HEK293 (cell line): ENCODE measurements around the gene S100A13.

ENCODE experiments used
- CTCF ChIA-PET: fragments of 350-600 bp; formaldehyde crosslinking; extraction: SDS; loops from one replicate; lab custom pipeline; 2021; ENCODE audit warnings: antibody characterized with exemption; lab: Yijun Ruan, JAX
- POLR2A ChIA-PET: fragments of 300-600 bp; formaldehyde crosslinking; extraction: SDS; loops from one replicate; lab custom pipeline; 2020; ENCODE audit warnings: antibody characterized with exemption, inconsistent platforms; lab: Yijun Ruan, JAX
- H3K27ac ChIP-seq: fragments of 200-500 bp; sonication (Bioruptor generic); 2 replicates; pipeline ENCODE4 v1.5.1; 2014; ENCODE audit warnings: low read depth, low read length, control low read depth, inconsistent platforms; ENCODE audit errors: extremely low read depth
- H3K36me3 ChIP-seq, 2 experiments: fragments of 200-500 bp in 1 of 2; sonication (Bioruptor generic) in 1 of 2; 1 replicate in 1 of 2; 2 replicates in 1 of 2; pipeline ENCODE4 v1.5.1; 2014 to 2017; ENCODE audit warnings: inconsistent platforms in 2 of 2, low read length in 2 of 2; ENCODE audit not compliant: control insufficient read depth in 2 of 2, insufficient read depth in 1 of 2
- H3K4me1 ChIP-seq: fragments of 200-500 bp; sonication (Bioruptor generic); 2 replicates; pipeline ENCODE4 v1.5.1; 2014; ENCODE audit warnings: mild to moderate bottlenecking, low read length, inconsistent platforms; ENCODE audit not compliant: control insufficient read depth, insufficient read depth
- H3K4me3 ChIP-seq: 2 replicates; pipeline ENCODE4 v1.5.1; 2011; ENCODE audit warnings: low read depth, mild to moderate bottlenecking, control low read depth, low read length, moderate library complexity
- H3K9me3 ChIP-seq: fragments of 200-500 bp; sonication (Bioruptor generic); 2 replicates; pipeline ENCODE4 v1.5.1; 2014; ENCODE audit warnings: low read depth, low read length, inconsistent platforms; ENCODE audit not compliant: control insufficient read depth, insufficient read depth
- IKZF3 ChIP-seq: fragments of 450-650 bp; IDR thresholded peaks from 2 replicates; pipeline ENCODE4 v1.5.0; 2018; ENCODE audit warnings: missing biosample characterization, mild to moderate bottlenecking, missing genetic modification characterization, moderate library complexity
- MEIS1 ChIP-seq: sonication (generic); formaldehyde crosslinking; IDR thresholded peaks from 2 replicates; pipeline ENCODE4 v1.8.1; 2022; ENCODE audit warnings: missing genetic modification reagents, mild to moderate bottlenecking, borderline replicate concordance
- MZF1 ChIP-seq: fragments of 450-650 bp; formaldehyde crosslinking; IDR thresholded peaks from 2 replicates; pipeline ENCODE4 v1.5.1; 2017; ENCODE audit warnings: missing biosample characterization, missing genetic modification characterization, borderline replicate concordance
- PRDM1 ChIP-seq: fragments of 450-650 bp; formaldehyde crosslinking; IDR thresholded peaks from 2 replicates; pipeline ENCODE4; 2016; ENCODE audit warnings: missing biosample characterization, missing genetic modification characterization
- SCRT1 ChIP-seq: fragments of 450-650 bp; formaldehyde crosslinking; IDR thresholded peaks from 2 replicates; pipeline ENCODE4 v1.5.1; 2016; ENCODE audit warnings: missing biosample characterization, missing genetic modification characterization, borderline replicate concordance
- SCRT2 ChIP-seq: fragments of 450-650 bp; formaldehyde crosslinking; IDR thresholded peaks from 2 replicates; pipeline ENCODE4 v1.5.1; 2016; ENCODE audit warnings: missing biosample characterization, missing genetic modification characterization
- ZBTB44 ChIP-seq: fragments of 450-650 bp; IDR thresholded peaks from 2 replicates; pipeline ENCODE4 v1.5.1; 2018; ENCODE audit warnings: missing biosample characterization, mild to moderate bottlenecking, missing genetic modification characterization
- ZBTB8A ChIP-seq: fragments of 450-650 bp; formaldehyde crosslinking; IDR thresholded peaks from 2 replicates; pipeline ENCODE4 v1.5.1; 2016; ENCODE audit warnings: missing biosample characterization, missing genetic modification characterization
- ZFP37 ChIP-seq: fragments of 450-650 bp; formaldehyde crosslinking; IDR thresholded peaks from 2 replicates; pipeline ENCODE4 v1.5.1; 2016; ENCODE audit warnings: missing biosample characterization, missing genetic modification characterization
- ZNF138 ChIP-seq: fragments of 450-650 bp; formaldehyde crosslinking; IDR thresholded peaks from 2 replicates; pipeline ENCODE4 v1.5.1; 2016; ENCODE audit warnings: missing biosample characterization, missing genetic modification characterization, borderline replicate concordance
- ZNF184 ChIP-seq: fragments of 450-650 bp; IDR thresholded peaks from 2 replicates; pipeline ENCODE4 v1.5.1; 2018; ENCODE audit warnings: missing biosample characterization, mild to moderate bottlenecking, missing genetic modification characterization
- ZNF2 ChIP-seq: fragments of 450-650 bp; formaldehyde crosslinking; IDR thresholded peaks from 2 replicates; pipeline ENCODE4 v1.5.1; 2016; ENCODE audit warnings: missing biosample characterization, missing genetic modification characterization
- ZNF366 ChIP-seq: fragments of 450-650 bp; formaldehyde crosslinking; conservative IDR thresholded peaks from 2 replicates; pipeline ENCODE4 v1.5.1; 2016; ENCODE audit warnings: missing biosample characterization, missing genetic modification characterization
- ZNF521 ChIP-seq: fragments of 450-650 bp; formaldehyde crosslinking; IDR thresholded peaks from 2 replicates; pipeline ENCODE4 v1.5.1; 2017; ENCODE audit warnings: missing biosample characterization, mild to moderate bottlenecking, missing genetic modification characterization
- ZNF529 ChIP-seq: fragments of 450-650 bp; formaldehyde crosslinking; IDR thresholded peaks from 2 replicates; pipeline ENCODE4 v1.5.1; 2017; ENCODE audit warnings: missing genetic modification characterization, missing biosample characterization; ENCODE audit not compliant: insufficient replicate concordance
- ZNF555 ChIP-seq: fragments of 450-650 bp; formaldehyde crosslinking; conservative IDR thresholded peaks from 2 replicates; pipeline ENCODE4 v1.5.1; 2017; ENCODE audit warnings: missing biosample characterization, mild to moderate bottlenecking, missing genetic modification characterization, inconsistent platforms
- ZNF660 ChIP-seq: fragments of 450-650 bp; IDR thresholded peaks from 2 replicates; pipeline ENCODE4 v1.5.1; 2018; ENCODE audit warnings: missing biosample characterization, mild to moderate bottlenecking, missing genetic modification characterization
- ZNF677 ChIP-seq: fragments of 450-650 bp; IDR thresholded peaks from 2 replicates; pipeline ENCODE4 v1.5.0; 2018; ENCODE audit warnings: missing biosample characterization, mild to moderate bottlenecking, missing genetic modification characterization, moderate library complexity
- ZNF830 ChIP-seq: fragments of 450-650 bp; IDR thresholded peaks from 2 replicates; pipeline ENCODE4 v1.5.0; 2018; ENCODE audit warnings: missing biosample characterization, missing genetic modification characterization, low read depth, mild to moderate bottlenecking, moderate library complexity
- ZXDB ChIP-seq: fragments of 450-650 bp; formaldehyde crosslinking; IDR thresholded peaks from 2 replicates; pipeline ENCODE4 v1.5.1; 2016; ENCODE audit warnings: missing biosample characterization, missing genetic modification characterization
- TF ChIP-seq, protein P1 (sequence below): fragments of 450-650 bp; formaldehyde crosslinking; IDR thresholded peaks from 2 replicates; pipeline ENCODE4 v1.5.1; 2017; ENCODE audit warnings: missing biosample characterization, missing genetic modification characterization
- TF ChIP-seq, protein P2 (sequence below): fragments of 450-650 bp; formaldehyde crosslinking; IDR thresholded peaks from 2 replicates; pipeline ENCODE4 v1.5.1; 2016; ENCODE audit warnings: missing biosample characterization, missing genetic modification characterization
- TF ChIP-seq, protein P3 (sequence below): fragments of 450-650 bp; formaldehyde crosslinking; IDR thresholded peaks from 2 replicates; pipeline ENCODE4 v1.5.0; 2017; ENCODE audit warnings: missing biosample characterization, missing genetic modification characterization, borderline replicate concordance
- TF ChIP-seq, protein P4 (sequence below): fragments of 450-650 bp; IDR thresholded peaks from 2 replicates; pipeline ENCODE4 v1.5.1; 2018; ENCODE audit warnings: missing biosample characterization, missing genetic modification characterization

S100A13 gene

DNA sequence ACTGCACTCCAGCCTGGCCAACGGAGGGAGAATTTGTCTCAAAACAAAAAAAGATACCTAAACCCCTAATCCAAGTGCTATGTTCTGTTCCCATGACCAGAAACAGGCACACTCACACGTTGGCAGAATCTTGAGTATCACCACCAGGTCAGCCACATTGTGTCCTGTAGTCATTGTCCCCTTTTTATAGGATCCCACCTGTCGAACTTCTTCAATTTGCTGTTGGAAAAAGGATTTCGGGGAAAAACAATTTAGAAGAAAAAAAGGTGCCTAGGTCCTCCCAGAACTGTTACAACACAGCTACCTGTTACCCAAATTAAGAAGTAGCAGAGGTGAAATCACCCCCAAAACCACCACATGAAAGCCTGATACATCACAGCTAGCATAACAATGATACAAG, 40.1 kb upstream of the S100A13 start:
- ChIA-PET POLR2A (interaction anchor here (0.5 to 1.6 kb wide), 4 partner anchors 15 to 60 kb away, joined by 3 to 11 read pairs (median 4); partner anchors contain the start of gene INTS3), CTCF (interaction anchor here (1.0 to 1.4 kb wide), 3 partner anchors 40 to 157 kb away, joined by 3 to 6 read pairs (median 3); partner anchors contain the start of genes S100A1 and S100A13)
- H3K4me1 ChIP-seq, result no peaks in the 10 kb centered on the region
- TF ChIP-seq SCRT2 (tag by site-specific recombination) (peak; percentile 80), ZNF555 (no peak), ZXDB (tag by site-specific recombination) (no peak), ZNF529 (tag by site-specific recombination) (no peak), SCRT1 (peak; percentile 74; the same call in 1 of the 2 replicates)
- H3K4me3 ChIP-seq, result no peak overlapping the region
- H3K9me3 ChIP-seq, result no peaks in the 10 kb centered on the region
- peaks cover 66 to 79% of the 10 kb centered on the region in 2 experiments for H3K36me3 ChIP-seq
- no peak overlapping the region for H3K27ac ChIP-seq

GRCh38 chr1:153663211-153663610, 35.9 kb upstream of the S100A13 start:
- peaks cover 69 to 88% of the 10 kb centered on the region in 2 experiments for H3K36me3 ChIP-seq
- CTCF ChIA-PET, result interaction anchor here (0.6 kb wide), 1 partner anchor 133 kb away, joined by 3 read pairs; no protein-coding TSS in a partner anchor

DNA sequence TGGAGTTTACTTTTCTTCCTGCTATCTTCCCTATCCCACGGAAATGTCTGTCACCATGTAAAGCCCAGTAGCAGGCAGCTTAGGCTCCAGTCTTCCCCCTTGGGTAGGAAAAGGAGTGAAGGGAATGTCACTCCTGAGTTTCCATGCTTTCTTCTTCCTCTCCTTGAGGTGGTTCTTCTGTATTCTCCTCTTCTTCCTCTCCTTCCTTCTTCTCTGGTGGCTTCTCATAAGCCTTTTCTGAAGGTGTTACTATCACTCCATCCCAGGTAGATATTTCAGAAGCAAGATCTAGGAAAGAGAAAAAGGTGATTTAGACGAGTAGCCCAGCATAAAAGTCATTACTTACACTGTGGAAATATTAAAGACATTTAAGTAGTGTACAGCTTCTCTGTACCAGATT, 35.0 kb upstream of the S100A13 start:
- POLR2A ChIA-PET, result interaction anchor here (0.7 kb wide), 1 partner anchor 148 kb away, joined by 3 read pairs; no protein-coding TSS in a partner anchor
- H3K27ac ChIP-seq, result no peak overlapping the region; the same call in 1 of the 2 replicates

More at GRCh38 chr1:153663211-153663610, 35.9 kb upstream of the S100A13 start:
- TF ChIP-seq ZNF2 (tag by site-specific recombination), result no peak
- TF ChIP-seq, protein P1, sequence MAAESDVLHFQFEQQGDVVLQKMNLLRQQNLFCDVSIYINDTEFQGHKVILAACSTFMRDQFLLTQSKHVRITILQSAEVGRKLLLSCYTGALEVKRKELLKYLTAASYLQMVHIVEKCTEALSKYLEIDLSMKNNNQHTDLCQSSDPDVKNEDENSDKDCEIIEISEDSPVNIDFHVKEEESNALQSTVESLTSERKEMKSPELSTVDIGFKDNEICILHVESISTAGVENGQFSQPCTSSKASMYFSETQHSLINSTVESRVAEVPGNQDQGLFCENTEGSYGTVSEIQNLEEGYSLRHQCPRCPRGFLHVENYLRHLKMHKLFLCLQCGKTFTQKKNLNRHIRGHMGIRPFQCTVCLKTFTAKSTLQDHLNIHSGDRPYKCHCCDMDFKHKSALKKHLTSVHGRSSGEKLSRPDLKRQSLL, result peak; percentile 20; the same call in 1 of the 2 replicates
- TF ChIP-seq ZNF677 (tag by site-specific recombination), result no peak
- TF ChIP-seq, all 188 proteins: peak for 1
- Histone ChIP-seq H3K4me3 (no peak overlapping the region), H3K27ac (no peak overlapping the region), H3K4me1 (0 out of 2 replicates have a peak, but pooled peaks cover under 1% of the 10 kb centered on the region), H3K9me3 (no peaks in the 10 kb centered on the region)
- POLR2A ChIA-PET, result no interaction called here

More for the DNA sequence above, 35.0 kb upstream of the S100A13 start:
- CTCF ChIA-PET, result no interaction called here
- 0 out of 2 replicates have a peak, but pooled peaks cover 2% of the 10 kb centered on the region for H3K4me1 ChIP-seq
- TF ChIP-seq IKZF3 (tag by site-specific recombination) (peak; percentile 46; the same call in 1 of the 2 replicates), MZF1 (tag by site-specific recombination) (no peak), ZBTB44 (no peak), PRDM1 (tag by site-specific recombination) (peak; percentile 60; the same call in 1 of the 2 replicates), MEIS1 (no peak), ZNF184 (no peak), ZBTB8A (tag by site-specific recombination) (no peak), ZNF366 (tag by site-specific recombination) (peak; percentile 68), ZFP37 (tag by site-specific recombination) (no peak), ZNF138 (tag by site-specific recombination) (no peak), ZNF660 (tag by site-specific recombination) (no peak), ZNF830 (tag by site-specific recombination) (no peak), ZNF521 (tag by site-specific recombination) (no peak)
- TF ChIP-seq, protein P2, sequence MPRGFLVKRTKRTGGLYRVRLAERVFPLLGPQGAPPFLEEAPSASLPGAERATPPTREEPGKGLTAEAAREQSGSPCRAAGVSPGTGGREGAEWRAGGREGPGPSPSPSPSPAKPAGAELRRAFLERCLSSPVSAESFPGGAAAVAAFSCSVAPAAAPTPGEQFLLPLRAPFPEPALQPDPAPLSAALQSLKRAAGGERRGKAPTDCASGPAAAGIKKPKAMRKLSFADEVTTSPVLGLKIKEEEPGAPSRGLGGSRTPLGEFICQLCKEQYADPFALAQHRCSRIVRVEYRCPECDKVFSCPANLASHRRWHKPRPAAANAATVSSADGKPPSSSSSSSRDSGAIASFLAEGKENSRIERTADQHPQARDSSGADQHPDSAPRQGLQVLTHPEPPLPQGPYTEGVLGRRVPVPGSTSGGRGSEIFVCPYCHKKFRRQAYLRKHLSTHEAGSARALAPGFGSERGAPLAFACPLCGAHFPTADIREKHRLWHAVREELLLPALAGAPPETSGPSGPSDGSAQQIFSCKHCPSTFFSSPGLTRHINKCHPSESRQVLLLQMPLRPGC (tag by site-specific recombination), result no peak
- TF ChIP-seq, protein P3, sequence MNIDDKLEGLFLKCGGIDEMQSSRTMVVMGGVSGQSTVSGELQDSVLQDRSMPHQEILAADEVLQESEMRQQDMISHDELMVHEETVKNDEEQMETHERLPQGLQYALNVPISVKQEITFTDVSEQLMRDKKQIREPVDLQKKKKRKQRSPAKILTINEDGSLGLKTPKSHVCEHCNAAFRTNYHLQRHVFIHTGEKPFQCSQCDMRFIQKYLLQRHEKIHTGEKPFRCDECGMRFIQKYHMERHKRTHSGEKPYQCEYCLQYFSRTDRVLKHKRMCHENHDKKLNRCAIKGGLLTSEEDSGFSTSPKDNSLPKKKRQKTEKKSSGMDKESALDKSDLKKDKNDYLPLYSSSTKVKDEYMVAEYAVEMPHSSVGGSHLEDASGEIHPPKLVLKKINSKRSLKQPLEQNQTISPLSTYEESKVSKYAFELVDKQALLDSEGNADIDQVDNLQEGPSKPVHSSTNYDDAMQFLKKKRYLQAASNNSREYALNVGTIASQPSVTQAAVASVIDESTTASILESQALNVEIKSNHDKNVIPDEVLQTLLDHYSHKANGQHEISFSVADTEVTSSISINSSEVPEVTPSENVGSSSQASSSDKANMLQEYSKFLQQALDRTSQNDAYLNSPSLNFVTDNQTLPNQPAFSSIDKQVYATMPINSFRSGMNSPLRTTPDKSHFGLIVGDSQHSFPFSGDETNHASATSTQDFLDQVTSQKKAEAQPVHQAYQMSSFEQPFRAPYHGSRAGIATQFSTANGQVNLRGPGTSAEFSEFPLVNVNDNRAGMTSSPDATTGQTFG, result no peak
- TF ChIP-seq, protein P4, sequence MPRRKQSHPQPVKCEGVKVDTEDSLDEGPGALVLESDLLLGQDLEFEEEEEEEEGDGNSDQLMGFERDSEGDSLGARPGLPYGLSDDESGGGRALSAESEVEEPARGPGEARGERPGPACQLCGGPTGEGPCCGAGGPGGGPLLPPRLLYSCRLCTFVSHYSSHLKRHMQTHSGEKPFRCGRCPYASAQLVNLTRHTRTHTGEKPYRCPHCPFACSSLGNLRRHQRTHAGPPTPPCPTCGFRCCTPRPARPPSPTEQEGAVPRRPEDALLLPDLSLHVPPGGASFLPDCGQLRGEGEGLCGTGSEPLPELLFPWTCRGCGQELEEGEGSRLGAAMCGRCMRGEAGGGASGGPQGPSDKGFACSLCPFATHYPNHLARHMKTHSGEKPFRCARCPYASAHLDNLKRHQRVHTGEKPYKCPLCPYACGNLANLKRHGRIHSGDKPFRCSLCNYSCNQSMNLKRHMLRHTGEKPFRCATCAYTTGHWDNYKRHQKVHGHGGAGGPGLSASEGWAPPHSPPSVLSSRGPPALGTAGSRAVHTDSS (tag by site-specific recombination), result 0 out of 2 replicates have a peak, but pooled peaks have one; percentile 14
- TF ChIP-seq, all 188 proteins: peak for 4
- H3K4me3 ChIP-seq, result no peak overlapping the region
- H3K36me3 ChIP-seq, result peaks cover 59 to 79% of the 10 kb centered on the region in 2 experiments
- H3K9me3 ChIP-seq, result no peaks in the 10 kb centered on the region
